HFF-Myc (cell line): ENCODE measurements around the gene ATOX1.
"Not testable (repeated sequence)": the region's sequence is repeated elsewhere in the genome, so short reads cannot be mapped to it uniquely, and the experiment has no call there.

Source experiments
- DNase-seq: peaks from one replicate; pipeline ENCODE4 v3.0.0-alpha.2; 2011; ENCODE audit warnings: low read depth; ENCODE audit errors: extremely low read depth
- H3K4me3 ChIP-seq: replicated peaks from 2 replicates; pipeline ENCODE4 v1.5.1; 2011; ENCODE audit warnings: low read depth, mild to moderate bottlenecking, control low read depth, low read length
- TF ChIP-seq, protein P1 (sequence below): IDR thresholded peaks from 2 replicates; pipeline ENCODE4 v1.5.1; 2012; ENCODE audit warnings: mild to moderate bottlenecking, low read depth, low read length, control low read depth; ENCODE audit errors: missing control alignments

The ATOX1 gene

GRCh38 chr5:151703227-151703626 lies 55.2 kb downstream of the ATOX1 start:
- DNase-seq = no peak
- no peak overlapping the region for H3K4me3 ChIP-seq
- TF ChIP-seq, protein P1, sequence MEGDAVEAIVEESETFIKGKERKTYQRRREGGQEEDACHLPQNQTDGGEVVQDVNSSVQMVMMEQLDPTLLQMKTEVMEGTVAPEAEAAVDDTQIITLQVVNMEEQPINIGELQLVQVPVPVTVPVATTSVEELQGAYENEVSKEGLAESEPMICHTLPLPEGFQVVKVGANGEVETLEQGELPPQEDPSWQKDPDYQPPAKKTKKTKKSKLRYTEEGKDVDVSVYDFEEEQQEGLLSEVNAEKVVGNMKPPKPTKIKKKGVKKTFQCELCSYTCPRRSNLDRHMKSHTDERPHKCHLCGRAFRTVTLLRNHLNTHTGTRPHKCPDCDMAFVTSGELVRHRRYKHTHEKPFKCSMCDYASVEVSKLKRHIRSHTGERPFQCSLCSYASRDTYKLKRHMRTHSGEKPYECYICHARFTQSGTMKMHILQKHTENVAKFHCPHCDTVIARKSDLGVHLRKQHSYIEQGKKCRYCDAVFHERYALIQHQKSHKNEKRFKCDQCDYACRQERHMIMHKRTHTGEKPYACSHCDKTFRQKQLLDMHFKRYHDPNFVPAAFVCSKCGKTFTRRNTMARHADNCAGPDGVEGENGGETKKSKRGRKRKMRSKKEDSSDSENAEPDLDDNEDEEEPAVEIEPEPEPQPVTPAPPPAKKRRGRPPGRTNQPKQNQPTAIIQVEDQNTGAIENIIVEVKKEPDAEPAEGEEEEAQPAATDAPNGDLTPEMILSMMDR = no peak

- no peak overlapping the region for H3K4me3 ChIP-seq
- DNase-seq = no peak
- TF ChIP-seq, protein P1 = no peak
Observed at GRCh38 chr5:151700820-151701219, 57.6 kb downstream of the ATOX1 start.

DNA sequence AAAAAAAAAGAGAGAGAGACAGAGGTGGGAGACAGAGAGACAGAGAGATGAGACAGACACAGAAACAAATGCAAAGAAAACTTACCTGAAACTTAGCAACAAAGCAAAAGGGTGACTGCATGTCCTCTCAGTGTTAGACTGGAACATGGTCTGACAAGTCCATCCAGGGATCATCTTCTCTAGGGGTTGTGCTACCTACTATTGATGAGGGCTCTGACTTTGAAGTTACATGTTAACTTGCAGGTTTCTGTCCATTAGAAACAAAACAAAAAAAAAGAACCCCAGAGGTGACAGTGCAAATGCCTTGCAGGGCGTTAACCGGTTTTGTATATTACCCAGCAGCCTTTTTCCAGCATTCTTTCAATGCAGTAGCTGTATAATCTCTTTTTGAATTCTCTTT lies 58.1 kb downstream of the ATOX1 start:
- no peak overlapping the region for H3K4me3 ChIP-seq
- TF ChIP-seq, protein P1 = no peak
- DNase-seq = no peak

DNA sequence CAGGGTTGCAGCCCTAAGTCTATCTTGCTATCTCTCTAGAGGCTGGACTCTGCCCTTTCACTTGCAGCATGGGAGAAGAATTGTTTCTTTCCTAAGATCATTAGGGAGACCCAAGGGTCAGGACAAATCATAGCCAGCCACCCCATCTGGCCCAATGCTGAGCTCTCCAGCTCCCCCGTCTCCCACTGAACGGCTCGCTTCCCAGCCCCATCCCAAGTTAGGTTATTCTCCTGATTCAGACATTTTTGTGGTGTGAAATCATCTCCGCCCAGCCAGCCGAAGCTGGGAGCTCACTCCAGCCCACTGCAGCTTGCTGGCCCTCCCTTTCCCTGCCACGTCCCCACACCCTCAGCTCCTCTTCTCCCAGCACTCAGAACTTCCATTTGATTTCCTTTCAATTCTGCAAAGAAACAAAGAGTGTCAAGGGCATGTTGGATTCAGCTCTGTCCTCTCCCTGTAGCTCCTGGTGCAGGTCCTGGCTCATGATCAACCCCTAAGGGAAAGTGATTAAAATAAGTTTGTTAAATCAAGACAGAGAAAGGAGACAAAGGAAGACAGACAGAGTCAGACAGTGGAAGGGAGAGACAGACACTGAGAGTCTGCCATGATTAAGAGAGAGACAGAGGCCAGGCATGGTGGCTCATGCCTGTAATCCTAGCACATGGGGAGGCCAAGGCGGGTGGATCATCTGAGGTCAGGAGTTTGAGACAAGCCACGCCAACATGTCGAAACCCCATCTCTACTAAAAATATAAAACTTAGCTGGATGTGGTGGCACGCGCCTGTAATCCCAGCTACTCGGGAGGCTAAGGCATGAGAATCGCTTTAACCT lies 59.1 kb downstream of the ATOX1 start:
- no peak overlapping the region for H3K4me3 ChIP-seq
- TF ChIP-seq, protein P1 = no peak
- peak; percentile 92 for DNase-seq

- not testable (repeated sequence) for DNase-seq, H3K4me3 ChIP-seq
Observed at GRCh38 chr5:151698081-151698480, 60.4 kb downstream of the ATOX1 start.

DNA sequence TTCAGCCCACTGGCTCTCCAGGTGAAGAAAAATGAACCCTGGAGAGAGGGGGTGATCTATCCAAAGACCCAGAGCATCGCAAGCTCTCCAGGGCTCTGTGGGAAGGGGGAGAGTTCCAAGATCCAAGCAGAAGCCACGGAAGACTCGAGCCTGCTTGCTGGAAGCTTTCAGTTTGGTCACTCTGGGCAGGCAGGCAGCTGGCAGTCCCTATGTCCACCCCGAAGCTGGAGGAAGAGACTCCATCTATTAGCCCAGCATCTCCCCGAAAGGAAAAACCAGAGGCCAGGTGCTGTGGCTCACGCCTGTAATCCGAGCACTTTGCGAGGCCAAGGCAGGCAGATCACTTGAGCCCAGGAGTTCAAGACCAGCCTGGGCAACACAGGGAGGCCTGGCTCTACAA lies 61.0 kb downstream of the ATOX1 start:
- no peak for DNase-seq
- TF ChIP-seq, protein P1 = no peak
- H3K4me3 ChIP-seq = no peak overlapping the region

- H3K4me3 ChIP-seq = peak overlapping the region; percentile 5; the same call in 1 of the 2 replicates
- TF ChIP-seq, protein P1 = no peak
- DNase-seq = peak; percentile 92
Observed at GRCh38 chr5:151696470-151697061, 61.9 kb downstream of the ATOX1 start.
